ENCODE results near the gene NHSL2.

Gene NHSL2

GRCh38 chrX:72019487-72019886 is 108.8 kb downstream of the NHSL2 start:
- H3K27ac ChIP-seq = no peak overlapping the region
- TF ChIP-seq CTCF (IDR thresholded peaks at IDR 0.05) (no peak), ZFX (IDR thresholded peaks at IDR 0.05; ENCODE audit: borderline replicate concordance) (no peak)

- H3K27ac ChIP-seq = no peak overlapping the region
- TF ChIP-seq ZFX (IDR thresholded peaks at IDR 0.05; ENCODE audit: borderline replicate concordance) (no peak), CTCF (IDR thresholded peaks at IDR 0.05) (no peak)
Measured at GRCh38 chrX:72020204-72020603, 109.6 kb downstream of the NHSL2 start.

- TF ChIP-seq CTCF (IDR thresholded peaks at IDR 0.05) (no peak), ZFX (IDR thresholded peaks at IDR 0.05; ENCODE audit: borderline replicate concordance) (no peak)
- no peak overlapping the region for H3K27ac ChIP-seq
Measured at GRCh38 chrX:72020788-72021187, 110.1 kb downstream of the NHSL2 start.

GRCh38 chrX:72021975-72022374 is 111.3 kb downstream of the NHSL2 start:
- TF ChIP-seq CTCF (IDR thresholded peaks at IDR 0.05) (peak; percentile 67), ZFX (IDR thresholded peaks at IDR 0.05; ENCODE audit: borderline replicate concordance) (no peak)
- no peak overlapping the region for H3K27ac ChIP-seq

- no peak for TF ChIP-seq ZFX (IDR thresholded peaks at IDR 0.05; ENCODE audit: borderline replicate concordance)
- TF ChIP-seq CTCF (IDR thresholded peaks at IDR 0.05) = no peak
- H3K27ac ChIP-seq = no peak overlapping the region
Measured at GRCh38 chrX:72023071-72023470, 112.4 kb downstream of the NHSL2 start.

GRCh38 chrX:72025236-72025770 is 114.7 kb downstream of the NHSL2 start:
- no peak overlapping the region for H3K27ac ChIP-seq

More at GRCh38 chrX:72025236-72025770, 114.7 kb downstream of the NHSL2 start:
- no peak for TF ChIP-seq ZFX (IDR thresholded peaks at IDR 0.05; ENCODE audit: borderline replicate concordance)
- TF ChIP-seq CTCF (IDR thresholded peaks at IDR 0.05) = no peak

Measured in 22Rv1 (cell line).